ENCODE measurements around the gene IGF1R. TPM values are rescaled to one million over a fixed set of nuclear protein-coding genes. Genes with fewer than 3 reads are reported as not detected.

The IGF1R gene
- total RNA-seq, 1 experiment from 2014 or later, result 20.2 TPM

- in situ Hi-C loops (cut with HindIII; ENCODE audit: low pct_unique_long_range_greater_than_20kb, low sequenced_read_pairs), result no loop called here
- DNase-seq (ENCODE audit: low read depth, low spot score), result no peak
Observed at GRCh38 chr15:98791046-98791701, 142.8 kb downstream of the IGF1R start.

DNA sequence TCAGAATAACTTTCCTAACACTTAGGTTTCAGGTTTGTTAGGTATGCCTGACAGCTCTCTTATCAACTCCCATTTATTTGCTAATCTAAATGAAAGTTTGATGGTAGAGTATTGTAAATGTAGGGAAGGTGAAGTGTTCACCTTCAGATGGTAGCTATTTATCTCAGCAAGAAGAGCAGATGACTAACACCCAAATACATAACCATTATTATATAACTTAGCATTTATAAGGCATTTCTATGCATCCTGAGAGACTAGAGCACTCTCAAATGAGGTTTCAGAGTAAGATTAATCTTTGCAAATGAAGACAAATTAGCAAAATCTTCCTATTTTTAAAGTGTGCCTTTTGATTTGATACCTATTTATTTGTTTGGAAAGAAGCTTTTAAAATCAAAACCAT is 143.8 kb downstream of the IGF1R start:
- in situ Hi-C loops (cut with HindIII; ENCODE audit: low pct_unique_long_range_greater_than_20kb, low sequenced_read_pairs), result no loop called here
- no peak for DNase-seq (ENCODE audit: low read depth, low spot score)

GRCh38 chr15:98794211-98794610 is 145.9 kb downstream of the IGF1R start:
- DNase-seq (ENCODE audit: low read depth, low spot score), result no peak
- in situ Hi-C loops (cut with HindIII; ENCODE audit: low pct_unique_long_range_greater_than_20kb, low sequenced_read_pairs), result no loop called here

DNA sequence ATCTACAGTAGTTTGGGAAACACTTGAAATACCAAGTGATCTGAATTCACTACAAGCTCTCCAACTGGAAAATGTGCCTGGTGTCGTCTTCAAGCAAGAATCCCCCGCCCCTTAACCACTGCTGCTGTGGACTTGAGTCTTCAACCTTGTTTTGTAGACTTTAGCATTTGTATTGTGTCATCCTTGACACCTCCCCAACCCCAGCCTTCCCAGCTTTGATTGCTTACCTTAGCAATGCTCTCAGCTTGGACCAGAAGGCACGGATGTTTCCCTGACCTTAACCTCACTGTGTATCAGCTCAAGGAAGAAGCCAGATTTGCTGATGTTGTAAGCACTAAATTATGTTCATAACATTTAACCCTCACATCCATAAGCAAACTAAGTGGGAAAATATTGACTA is 146.4 kb downstream of the IGF1R start:
- in situ Hi-C loops (cut with HindIII; ENCODE audit: low pct_unique_long_range_greater_than_20kb, low sequenced_read_pairs), result no loop called here
- DNase-seq (ENCODE audit: low read depth, low spot score), result no peak

GRCh38 chr15:98795980-98796379 is 147.6 kb downstream of the IGF1R start:
- in situ Hi-C loops (cut with HindIII; ENCODE audit: low pct_unique_long_range_greater_than_20kb, low sequenced_read_pairs), result no loop called here
- DNase-seq (ENCODE audit: low read depth, low spot score), result no peak

DNA sequence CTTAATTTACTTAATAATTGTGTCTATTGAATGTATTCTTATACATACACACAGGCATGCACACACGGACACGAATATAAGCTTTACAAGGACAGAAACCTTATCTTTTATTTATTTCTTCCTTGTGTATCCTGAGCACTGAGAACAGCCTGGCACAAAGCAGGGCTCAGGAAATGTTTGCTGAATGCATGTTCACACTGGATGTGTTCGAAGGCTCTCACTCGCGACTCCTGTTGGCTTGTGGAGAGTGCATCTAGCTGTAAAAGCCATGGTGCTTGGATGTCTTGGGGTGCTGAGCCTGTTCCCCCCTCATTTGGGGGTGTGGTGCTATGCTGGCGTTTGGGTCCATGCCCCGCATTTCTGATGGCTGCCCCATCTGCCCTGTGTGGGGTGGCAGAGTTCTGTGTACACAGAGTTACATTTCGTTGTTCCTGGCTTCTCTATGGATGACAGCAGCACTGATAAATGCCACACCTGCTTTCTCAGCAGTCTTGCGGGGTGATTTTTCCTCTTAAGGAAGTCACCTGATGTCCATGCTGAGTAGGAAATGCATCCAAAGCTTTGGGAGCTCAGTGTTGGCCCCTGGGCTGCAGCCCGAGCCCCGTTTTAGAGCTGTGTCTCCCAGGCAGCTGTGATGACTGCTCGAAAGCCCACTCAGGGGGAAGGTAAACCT is 148.5 kb downstream of the IGF1R start:
- no peak for DNase-seq (ENCODE audit: low read depth, low spot score)
- in situ Hi-C loops (cut with HindIII; ENCODE audit: low pct_unique_long_range_greater_than_20kb, low sequenced_read_pairs), result no loop called here

GRCh38 chr15:98798375-98798893 is 150.1 kb downstream of the IGF1R start:
- in situ Hi-C loops (cut with HindIII; ENCODE audit: low pct_unique_long_range_greater_than_20kb, low sequenced_read_pairs), result no loop called here
- peak; percentile 41 for DNase-seq (ENCODE audit: low read depth, low spot score)

GRCh38 chr15:98799461-98800390 is 151.4 kb downstream of the IGF1R start:
- peak; percentile 37 for DNase-seq (ENCODE audit: low read depth, low spot score)
- in situ Hi-C loops (cut with HindIII; ENCODE audit: low pct_unique_long_range_greater_than_20kb, low sequenced_read_pairs), result no loop called here

- DNase-seq (ENCODE audit: low read depth, low spot score), result peak; percentile 86
- in situ Hi-C loops (cut with HindIII; ENCODE audit: low pct_unique_long_range_greater_than_20kb, low sequenced_read_pairs), result no loop called here
Observed at GRCh38 chr15:98800437-98801233, 152.3 kb downstream of the IGF1R start.

- DNase-seq (ENCODE audit: low read depth, low spot score), result peak; percentile 74
- in situ Hi-C loops (cut with HindIII; ENCODE audit: low pct_unique_long_range_greater_than_20kb, low sequenced_read_pairs), result no loop called here
Observed at GRCh38 chr15:98801234-98801561, 152.9 kb downstream of the IGF1R start.

- DNase-seq (ENCODE audit: low read depth, low spot score), result no peak
- in situ Hi-C loops (cut with HindIII; ENCODE audit: low pct_unique_long_range_greater_than_20kb, low sequenced_read_pairs), result no loop called here
Observed at GRCh38 chr15:98802187-98802586, 153.8 kb downstream of the IGF1R start.

- in situ Hi-C loops (cut with HindIII; ENCODE audit: low pct_unique_long_range_greater_than_20kb, low sequenced_read_pairs), result no loop called here
- DNase-seq (ENCODE audit: low read depth, low spot score), result no peak
Observed at GRCh38 chr15:98803228-98804056, 155.1 kb downstream of the IGF1R start.

DNA sequence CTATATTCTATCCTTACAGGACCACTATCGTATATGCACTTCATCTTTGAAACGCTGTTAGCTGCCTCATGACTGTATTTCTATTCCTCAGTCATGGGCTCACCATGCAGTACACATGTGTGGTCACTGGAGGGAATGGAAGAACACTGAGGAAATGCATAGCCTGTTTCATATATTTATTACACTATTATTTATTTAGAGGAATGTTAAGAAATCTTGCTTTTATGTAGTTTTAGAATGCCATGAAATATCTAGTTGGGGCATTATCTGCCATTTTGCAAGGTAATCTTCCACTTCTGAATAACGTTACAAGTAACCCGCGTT is 155.7 kb downstream of the IGF1R start:
- in situ Hi-C loops (cut with HindIII; ENCODE audit: low pct_unique_long_range_greater_than_20kb, low sequenced_read_pairs), result no loop called here
- DNase-seq (ENCODE audit: low read depth, low spot score), result no peak

GRCh38 chr15:98805434-98806274 is 157.3 kb downstream of the IGF1R start:
- DNase-seq (ENCODE audit: low read depth, low spot score), result peak; percentile 60
- in situ Hi-C loops (cut with HindIII; ENCODE audit: low pct_unique_long_range_greater_than_20kb, low sequenced_read_pairs), result no loop called here

GRCh38 chr15:98806275-98806895 is 158.0 kb downstream of the IGF1R start:
- no peak for DNase-seq (ENCODE audit: low read depth, low spot score)
- in situ Hi-C loops (cut with HindIII; ENCODE audit: low pct_unique_long_range_greater_than_20kb, low sequenced_read_pairs), result no loop called here

GRCh38 chr15:98807262-98807661 is 158.9 kb downstream of the IGF1R start:
- DNase-seq (ENCODE audit: low read depth, low spot score), result peak; percentile 81
- in situ Hi-C loops (cut with HindIII; ENCODE audit: low pct_unique_long_range_greater_than_20kb, low sequenced_read_pairs), result no loop called here
